Measurements from ENCODE around the gene FEM1B.

The FEM1B gene

GRCh38 chr15:68259883-68260282 lies 17.7 kb upstream of the FEM1B start:
- no peak for DNase-seq (ENCODE audit: low read depth in 2 of 2)
- TF ChIP-seq CTCF (IDR thresholded peaks at IDR 0.05; ENCODE audit: low read depth, low read length): no peak
- no peak overlapping the region for H3K4me3 ChIP-seq (replicated peaks in 1 of 2; ENCODE audit: low read depth in 2 of 2, low read length in 2 of 2)

DNA sequence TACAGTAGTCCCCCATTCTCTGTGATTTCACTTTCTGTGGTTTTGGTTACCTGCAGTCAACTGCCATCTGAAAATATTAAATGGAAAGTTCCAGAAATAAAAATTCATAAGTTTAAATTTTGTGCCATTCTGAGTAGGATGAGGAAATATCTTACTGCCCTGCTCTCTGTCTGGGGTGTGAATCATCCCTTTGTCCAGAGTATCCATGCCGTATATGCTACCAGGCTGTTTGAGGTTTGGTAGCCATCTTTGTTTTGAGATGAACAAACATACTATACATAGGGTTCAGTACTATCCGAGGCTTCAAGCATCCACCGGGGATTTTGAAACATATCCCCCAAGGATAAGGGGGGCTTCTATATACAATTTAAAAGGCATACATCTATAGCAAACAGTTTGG lies 16.3 kb upstream of the FEM1B start:
- TF ChIP-seq CTCF (IDR thresholded peaks at IDR 0.05; ENCODE audit: low read depth, low read length): no peak
- H3K4me3 ChIP-seq (replicated peaks in 1 of 2; ENCODE audit: low read depth in 2 of 2, low read length in 2 of 2): no peak overlapping the region
- peak in 1 of 2 donors; percentile 29 for DNase-seq (ENCODE audit: low read depth in 2 of 2)

GRCh38 chr15:68261980-68262379 lies 15.6 kb upstream of the FEM1B start:
- no peak for DNase-seq (ENCODE audit: low read depth in 2 of 2)

GRCh38 chr15:68262514-68263356 lies 14.8 kb upstream of the FEM1B start:
- DNase-seq (ENCODE audit: low read depth in 2 of 2): no peak
- no peak overlapping the region for H3K4me3 ChIP-seq (replicated peaks in 1 of 2; ENCODE audit: low read depth in 2 of 2, low read length in 2 of 2)
- no peak for TF ChIP-seq CTCF (IDR thresholded peaks at IDR 0.05; ENCODE audit: low read depth, low read length)

More at GRCh38 chr15:68261980-68262379, 15.6 kb upstream of the FEM1B start:
- H3K4me3 ChIP-seq (replicated peaks in 1 of 2; ENCODE audit: low read depth in 2 of 2, low read length in 2 of 2): no peak overlapping the region
- no peak for TF ChIP-seq CTCF (IDR thresholded peaks at IDR 0.05; ENCODE audit: low read depth, low read length)

GRCh38 chr15:68264282-68264681 lies 13.3 kb upstream of the FEM1B start:
- H3K4me3 ChIP-seq (replicated peaks in 1 of 2; ENCODE audit: low read depth in 2 of 2, low read length in 2 of 2): no peak overlapping the region
- DNase-seq (ENCODE audit: low read depth in 2 of 2): no peak
- TF ChIP-seq CTCF (IDR thresholded peaks at IDR 0.05; ENCODE audit: low read depth, low read length): no peak

DNA sequence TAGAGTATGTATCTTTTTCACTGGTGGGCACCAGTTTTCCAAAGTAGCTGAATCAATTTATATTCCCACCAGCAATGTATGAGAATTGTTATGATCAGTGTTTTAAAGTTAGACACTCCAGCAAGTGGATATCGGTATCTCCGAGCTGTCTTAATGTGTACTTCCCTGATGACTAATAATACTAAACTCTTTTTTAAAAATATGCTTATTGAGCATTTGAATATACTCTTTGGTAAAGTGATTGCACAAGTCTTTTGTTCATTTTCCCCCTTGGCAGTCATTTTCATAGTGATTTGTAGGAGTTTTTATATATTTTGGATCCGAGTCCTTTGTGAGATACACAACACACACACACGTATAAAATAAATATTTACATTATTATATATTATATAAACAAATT lies 12.5 kb upstream of the FEM1B start:
- TF ChIP-seq CTCF (IDR thresholded peaks at IDR 0.05; ENCODE audit: low read depth, low read length): no peak
- DNase-seq (ENCODE audit: low read depth in 2 of 2): no peak
- H3K4me3 ChIP-seq (replicated peaks in 1 of 2; ENCODE audit: low read depth in 2 of 2, low read length in 2 of 2): no peak overlapping the region
